Lower leg skin (tissue), 3 donors: Measurements from ENCODE around the gene PLEKHA1.

Experiments used
- CTCF ChIP-seq, 3 donors: fragments of 450-650 bp; IDR thresholded peaks; one replicate each; pipeline ENCODE4 v1.5.1; 2016; ENCODE audit warnings: antibody characterized with exemption in 3 of 3, mild to moderate bottlenecking in 3 of 3, moderate library complexity in 2 of 3
- POLR2A ChIP-seq, 2 donors: fragments of 450-650 bp; IDR thresholded peaks; one replicate each; pipeline ENCODE4 v1.6.1; 2016 to 2017; ENCODE audit warnings: antibody characterized with exemption in 2 of 2, mild to moderate bottlenecking in 1 of 2, moderate library complexity in 1 of 2

- TF ChIP-seq POLR2A (IDR thresholded peaks at IDR 0.05) (no peak), CTCF (IDR thresholded peaks at IDR 0.05) (no peak)
These were observed 35.7 kb upstream of the PLEKHA1 start for GRCh38 chr10:122338609-122339441.
